NCI-H187 treated with DMSO at 0.1 percent for 48 hours (cell line): ENCODE measurements around the gene SRGAP3.

Source experiments
- DNase-seq: peaks from one replicate; lab custom pipeline; 2025; lab: John Stamatoyannopoulos, UW

SRGAP3 gene

DNA sequence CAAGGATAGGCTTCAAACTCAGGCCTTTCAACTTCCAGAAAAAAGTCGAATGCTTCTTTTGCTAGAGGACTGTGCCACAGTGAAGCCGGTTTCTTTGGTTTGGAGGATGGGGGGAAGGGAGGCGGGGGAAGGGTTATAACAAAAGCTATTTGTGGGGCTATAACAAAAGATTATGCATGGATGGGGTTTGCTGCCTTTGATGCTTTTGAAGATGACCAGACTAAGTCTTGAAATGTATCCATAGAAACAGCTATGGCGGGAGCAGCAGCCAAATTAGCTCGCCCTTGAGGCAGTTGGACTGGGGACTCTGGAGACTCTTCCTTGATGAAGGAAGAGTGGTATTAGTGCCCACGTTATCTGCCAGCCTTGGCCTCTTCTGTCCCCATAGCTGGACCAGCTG, 47.5 kb downstream of the SRGAP3 start:
- no peak for DNase-seq

DNA sequence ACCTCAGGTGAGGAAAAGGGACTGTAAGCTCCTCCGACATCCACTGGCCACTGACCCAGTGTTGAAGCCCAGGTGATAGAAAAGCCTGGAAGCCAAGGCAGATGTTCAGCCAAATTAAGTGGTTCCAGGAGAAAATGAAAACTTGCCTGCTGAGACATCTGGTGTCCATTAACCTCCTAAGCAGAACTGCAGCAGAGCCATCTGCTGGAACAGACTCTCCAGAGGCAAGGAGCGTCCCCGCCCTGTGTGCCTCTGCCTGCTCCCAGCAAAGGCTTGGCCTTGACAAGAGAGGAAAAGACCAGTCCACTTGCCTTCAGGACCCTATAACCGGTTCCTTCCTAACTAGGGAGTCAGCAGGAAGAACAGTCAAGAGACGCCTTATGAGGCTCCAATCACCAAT, 48.2 kb downstream of the SRGAP3 start:
- no peak for DNase-seq

DNA sequence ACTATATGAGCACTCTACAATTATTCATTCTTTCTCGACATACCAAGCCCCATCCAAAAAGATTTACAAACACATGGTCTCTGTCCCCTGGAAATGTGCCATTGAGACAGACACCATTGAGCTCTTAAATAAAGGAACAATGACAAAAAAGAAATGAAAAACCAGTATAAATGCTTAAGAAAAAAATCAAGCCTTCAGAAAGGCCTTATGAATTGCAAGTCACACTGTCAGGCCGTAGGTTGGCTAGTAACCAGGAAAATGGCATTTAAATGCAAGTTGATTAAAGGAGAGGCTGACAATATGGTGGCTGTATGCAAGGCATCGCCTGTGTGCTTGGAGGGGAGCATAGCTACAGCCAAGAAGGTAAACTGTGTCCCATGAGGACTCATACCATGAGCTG, 49.7 kb downstream of the SRGAP3 start:
- DNase-seq, result no peak

GRCh38 chr3:9198899-9199335, 50.5 kb downstream of the SRGAP3 start:
- no peak for DNase-seq

DNA sequence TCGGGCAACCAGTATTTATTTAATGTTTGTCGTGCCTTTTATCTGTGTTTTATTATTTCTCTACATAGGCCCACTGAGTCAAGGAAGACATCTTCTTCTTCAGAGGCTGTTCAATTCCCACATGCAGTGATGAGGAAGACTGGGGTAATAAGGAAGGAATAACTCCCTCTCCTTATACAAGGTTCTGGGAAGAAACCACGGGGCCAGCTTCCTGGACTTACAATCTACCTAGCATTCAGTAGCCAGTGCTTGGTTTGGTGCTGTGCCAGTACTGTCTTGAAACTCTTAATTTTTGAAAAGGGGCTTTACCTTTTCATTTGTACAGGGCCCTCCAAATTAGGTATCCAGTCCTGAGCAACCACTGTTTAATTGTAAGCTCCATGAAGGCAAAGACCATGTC, 51.2 kb downstream of the SRGAP3 start:
- DNase-seq, result no peak

- no peak for DNase-seq
Observed at GRCh38 chr3:9196020-9196419, 53.4 kb downstream of the SRGAP3 start.

- DNase-seq, result no peak
Observed at GRCh38 chr3:9195390-9195789, 54.1 kb downstream of the SRGAP3 start.

- DNase-seq, result no peak
Observed at GRCh38 chr3:9194509-9195184, 54.8 kb downstream of the SRGAP3 start.

GRCh38 chr3:9193633-9194195, 55.7 kb downstream of the SRGAP3 start:
- DNase-seq, result no peak

- no peak for DNase-seq
Observed at GRCh38 chr3:9193211-9193610, 56.2 kb downstream of the SRGAP3 start.

DNA sequence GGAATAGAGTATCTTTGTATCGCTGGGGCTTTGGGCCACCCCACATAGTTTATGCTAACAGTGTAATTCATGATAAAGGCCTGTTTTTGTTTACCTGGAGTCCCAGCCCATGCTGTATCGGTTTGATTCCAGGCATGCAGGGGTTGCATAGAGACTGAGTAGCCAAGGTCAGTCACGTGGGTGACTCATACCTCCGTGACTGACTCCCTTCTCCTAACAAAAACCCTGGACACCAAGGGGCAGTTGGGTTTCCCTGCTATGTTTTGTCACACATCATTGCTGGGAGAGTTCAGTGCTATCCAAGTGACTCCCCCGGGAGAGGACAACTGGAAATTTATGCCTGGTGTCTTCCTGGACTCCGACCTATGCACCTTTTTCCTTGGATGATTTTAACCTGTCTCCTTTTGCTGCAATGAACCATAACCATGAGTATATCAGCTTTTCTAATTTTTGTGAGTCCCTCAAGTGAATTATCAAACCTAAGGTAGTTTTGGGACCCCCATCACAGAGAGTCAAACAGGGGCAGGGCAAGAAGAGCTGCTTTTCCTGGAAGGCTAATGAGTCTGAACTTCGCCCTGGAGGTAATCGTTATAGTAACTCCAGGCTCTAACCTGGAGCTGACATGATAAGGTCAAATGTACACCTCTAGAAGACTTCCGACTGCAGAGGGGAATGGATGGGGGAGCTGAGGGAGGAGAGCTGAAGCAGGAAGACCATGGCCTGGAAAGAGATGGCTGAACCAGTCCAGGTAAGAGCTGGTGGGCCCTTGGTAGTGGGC, 57.0 kb downstream of the SRGAP3 start:
- DNase-seq, result no peak

DNA sequence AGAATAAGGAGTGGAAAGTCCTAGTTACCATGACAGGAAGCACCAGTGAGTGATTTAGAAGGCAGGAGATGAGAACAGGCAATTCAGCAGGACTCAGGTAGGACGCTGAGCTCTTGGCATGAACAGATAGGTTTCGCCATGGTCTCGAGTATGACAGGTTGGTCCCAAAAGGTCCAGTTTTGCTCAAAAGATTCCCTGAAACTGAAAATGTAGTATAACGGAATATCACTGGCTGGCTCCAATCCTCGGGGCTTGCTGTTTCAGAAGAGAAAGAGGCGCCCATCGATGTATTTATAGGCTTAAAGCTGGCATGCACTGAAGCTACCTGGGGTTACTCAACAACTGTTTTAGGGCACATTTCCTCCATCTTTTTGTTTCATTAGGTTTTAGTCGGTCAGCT, 59.2 kb downstream of the SRGAP3 start:
- no peak for DNase-seq

DNA sequence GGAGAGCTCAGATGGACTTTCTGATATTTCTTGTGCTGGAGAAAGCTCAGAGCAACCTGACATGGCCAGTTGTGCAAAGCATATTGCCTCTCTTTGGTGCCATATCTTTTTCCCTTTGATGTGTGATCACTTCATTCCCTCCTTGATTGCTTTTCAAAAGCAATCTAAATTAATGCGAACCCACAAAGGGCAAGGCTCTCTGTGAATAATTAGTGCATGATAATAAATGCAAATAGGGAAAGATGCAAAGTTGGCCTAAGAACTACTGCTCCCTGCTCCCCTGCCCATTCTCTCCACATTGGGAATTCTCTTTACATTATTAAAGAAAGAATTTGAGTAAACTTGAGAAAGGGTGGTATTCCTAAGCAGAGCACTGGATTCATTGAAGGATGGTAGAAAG, 60.9 kb downstream of the SRGAP3 start:
- DNase-seq, result no peak

GRCh38 chr3:9185701-9186100, 63.7 kb downstream of the SRGAP3 start:
- DNase-seq, result no peak

- DNase-seq, result no peak
Observed at GRCh38 chr3:9185046-9185445, 64.4 kb downstream of the SRGAP3 start.

- no peak for DNase-seq
Observed at GRCh38 chr3:9184461-9184835, 65.0 kb downstream of the SRGAP3 start.

GRCh38 chr3:9183811-9184460, 65.5 kb downstream of the SRGAP3 start:
- no peak for DNase-seq

GRCh38 chr3:9183011-9183410, 66.4 kb downstream of the SRGAP3 start:
- DNase-seq, result no peak

GRCh38 chr3:9180764-9181117, 68.7 kb downstream of the SRGAP3 start:
- DNase-seq, result no peak

- no peak for DNase-seq
Observed at GRCh38 chr3:9179826-9180763, 69.4 kb downstream of the SRGAP3 start.

DNA sequence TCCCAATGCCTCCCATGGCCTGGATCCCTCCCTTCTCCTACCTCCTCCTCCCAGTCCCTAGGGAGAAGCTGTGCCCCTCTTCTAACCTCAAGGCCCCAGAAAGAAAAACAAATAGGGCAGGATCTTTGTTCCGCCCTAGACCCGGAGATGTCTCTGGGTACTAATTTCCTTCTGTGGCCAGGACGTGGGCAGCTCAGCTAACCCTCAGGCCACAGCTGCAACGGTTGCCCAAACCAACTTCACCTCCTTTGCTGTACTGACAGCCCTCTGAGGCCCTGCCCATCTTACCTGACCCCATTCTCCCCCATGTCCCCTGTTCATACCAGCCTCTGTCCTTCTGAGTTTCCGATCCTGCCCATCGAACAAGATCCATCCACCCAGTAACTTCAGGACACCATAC, 70.7 kb downstream of the SRGAP3 start:
- DNase-seq, result no peak

- DNase-seq, result no peak
Observed at GRCh38 chr3:9175421-9175820, 74.0 kb downstream of the SRGAP3 start.
